LoVo (cell line): ENCODE results near the gene EPHB1.
"Not testable (repeated sequence)": the region's sequence is repeated elsewhere in the genome, so short reads cannot be mapped to it uniquely, and the experiment has no call there.

Experiments
- DNase-seq: peaks from one replicate; pipeline ENCODE4 v3.0.0-alpha.2; 2016; ENCODE audit warnings: low spot score

The EPHB1 gene

GRCh38 chr3:134777341-134777740, 17.7 kb upstream of the EPHB1 start:
- DNase-seq = no peak

GRCh38 chr3:134788283-134788682, 6.8 kb upstream of the EPHB1 start:
- DNase-seq = not testable (repeated sequence)

- no peak for DNase-seq
Observed at GRCh38 chr3:134790065-134790464, 5.0 kb upstream of the EPHB1 start.

GRCh38 chr3:134791992-134792391, 3.1 kb upstream of the EPHB1 start:
- DNase-seq = no peak

GRCh38 chr3:134792700-134793099, 2.4 kb upstream of the EPHB1 start:
- DNase-seq = no peak

GRCh38 chr3:134793562-134793961, 1.5 kb upstream of the EPHB1 start:
- DNase-seq = no peak

GRCh38 chr3:134794323-134794722, 737 bp upstream of the EPHB1 start:
- no peak for DNase-seq

GRCh38 chr3:134795746-134796280, 753 bp downstream of the EPHB1 start:
- no peak for DNase-seq

- no peak for DNase-seq
Observed at GRCh38 chr3:134796281-134797056, 1.4 kb downstream of the EPHB1 start.

- no peak for DNase-seq
Observed at GRCh38 chr3:134797057-134797740, 2.1 kb downstream of the EPHB1 start.

- DNase-seq = no peak
Observed at GRCh38 chr3:134797741-134798451, 2.8 kb downstream of the EPHB1 start.

GRCh38 chr3:134798681-134799311, 3.7 kb downstream of the EPHB1 start:
- DNase-seq = no peak

- no peak for DNase-seq
Observed at GRCh38 chr3:134799393-134799792, 4.3 kb downstream of the EPHB1 start.

- no peak for DNase-seq
Observed at GRCh38 chr3:134801204-134801958, 6.3 kb downstream of the EPHB1 start.

- DNase-seq = no peak
Observed at GRCh38 chr3:134802428-134803050, 7.5 kb downstream of the EPHB1 start.

GRCh38 chr3:134803051-134803505, 8.0 kb downstream of the EPHB1 start:
- DNase-seq = no peak

GRCh38 chr3:134803652-134804051, 8.6 kb downstream of the EPHB1 start:
- DNase-seq = no peak

- no peak for DNase-seq
Observed at GRCh38 chr3:134804508-134805480, 9.7 kb downstream of the EPHB1 start.

- no peak for DNase-seq
Observed at GRCh38 chr3:134807189-134807588, 12.1 kb downstream of the EPHB1 start.

- DNase-seq = no peak
Observed at GRCh38 chr3:134808835-134809234, 13.8 kb downstream of the EPHB1 start.
